SIG-M5 treated with dmso at 0.1 percent for 504 hours (cell line): Measurements from ENCODE around the gene TMX3.
A peak's percentile ranks its signal among the peaks of the same experiment; 100 is the strongest.

Experiments used
- DNase-seq: peaks from one replicate; lab custom pipeline; 2025; ENCODE audit not compliant: unreplicated experiment; lab: John Stamatoyannopoulos, UW

TMX3 gene

GRCh38 chr18:68714712-68715496 lies at the start of gene TMX3:
Gene TMX3, minus strand, starts transcription at chr18:68715108. Its CDS starts 127 bp downstream, at chr18:68714981.
- peak; percentile 90 for DNase-seq

- no peak for DNase-seq
Observed at GRCh38 chr18:68764016-68764415, 49.1 kb upstream of the TMX3 start.

GRCh38 chr18:68763083-68763482 lies 48.2 kb upstream of the TMX3 start:
- no peak for DNase-seq

- DNase-seq, result no peak
Observed at GRCh38 chr18:68759308-68759707, 44.4 kb upstream of the TMX3 start.

- no peak for DNase-seq
Observed at GRCh38 chr18:68757126-68757525, 42.2 kb upstream of the TMX3 start.

- no peak for DNase-seq
Observed at GRCh38 chr18:68742206-68742605, 27.3 kb upstream of the TMX3 start.

- DNase-seq, result no peak
Observed at GRCh38 chr18:68740966-68741365, 26.1 kb upstream of the TMX3 start.

DNA sequence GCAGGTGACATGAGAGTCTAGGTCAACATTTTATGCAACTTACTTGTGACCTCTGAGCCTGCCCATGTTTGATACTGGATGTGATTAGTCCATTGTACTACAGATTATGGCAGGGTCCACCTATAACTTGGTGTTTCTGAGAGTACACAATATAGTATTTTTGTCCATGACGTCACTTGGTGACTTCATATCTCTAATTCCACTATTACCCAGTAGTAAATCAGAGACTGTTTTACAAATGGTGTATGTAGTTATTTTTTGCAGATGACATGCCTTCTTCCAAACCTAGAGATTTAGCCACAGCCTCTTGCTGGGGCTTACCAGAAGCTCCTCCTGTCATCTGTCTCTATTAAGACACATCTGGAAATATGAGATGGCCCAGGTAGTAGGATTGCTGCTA lies 24.6 kb upstream of the TMX3 start:
- no peak for DNase-seq

DNA sequence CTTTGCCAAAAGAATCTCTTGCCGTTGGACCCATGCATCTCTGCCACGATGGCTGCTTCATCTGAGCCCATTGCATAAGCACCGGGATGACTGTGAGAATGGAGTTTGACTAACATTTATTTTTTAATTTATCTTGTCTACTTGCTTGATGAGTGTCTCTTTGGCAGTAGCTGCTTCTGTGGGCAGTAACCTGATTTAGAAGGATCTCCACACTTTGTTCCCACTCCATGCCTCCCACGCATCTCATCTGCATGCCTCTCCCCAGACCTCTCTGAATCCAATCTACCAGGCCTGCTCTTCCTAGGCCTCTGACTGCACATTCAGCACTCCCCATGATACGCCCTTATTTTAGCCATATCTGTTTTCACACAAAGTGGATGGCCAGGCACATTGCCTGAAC lies 23.7 kb upstream of the TMX3 start:
- no peak for DNase-seq

DNA sequence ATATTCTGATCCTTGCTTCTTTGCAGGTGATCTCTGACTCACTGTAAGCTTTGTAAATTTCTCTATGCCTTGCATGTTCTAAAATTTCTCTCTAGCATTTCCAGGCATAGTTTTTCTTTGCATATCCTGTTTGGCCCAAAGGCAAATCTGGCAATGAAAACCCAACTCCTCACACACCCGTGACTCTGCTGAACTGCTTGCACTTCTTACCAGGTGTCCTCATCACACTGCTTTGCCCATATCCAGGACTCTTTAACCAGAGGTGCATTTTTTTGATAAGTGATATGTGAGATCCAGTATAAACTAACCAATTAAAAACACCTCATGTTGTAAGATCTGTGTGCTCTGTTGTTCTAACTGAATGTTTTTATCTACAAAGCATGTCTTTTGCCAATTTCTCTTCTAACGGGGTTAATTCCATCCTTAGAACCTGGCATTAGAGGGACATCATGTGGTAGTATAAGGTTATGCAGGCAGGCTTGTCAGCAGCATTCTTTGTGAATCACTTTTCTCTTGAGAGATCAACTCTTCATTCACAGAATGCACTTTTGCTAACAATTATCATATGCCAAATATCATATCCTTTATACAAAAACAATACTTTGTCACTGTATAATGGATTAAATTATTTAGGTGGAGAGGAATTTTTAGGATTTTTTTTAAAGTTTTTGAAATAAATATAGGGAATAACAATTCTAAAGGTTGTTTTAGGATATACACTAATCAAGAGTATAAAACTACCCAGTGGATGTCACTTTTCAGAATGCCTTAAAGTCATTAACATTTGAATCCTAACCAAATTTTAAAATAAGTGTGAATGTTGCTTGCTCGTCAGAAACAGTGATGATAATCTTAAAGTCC lies 20.8 kb upstream of the TMX3 start:
- DNase-seq, result peak; percentile 45

- DNase-seq, result no peak
Observed at GRCh38 chr18:68734308-68734707, 19.4 kb upstream of the TMX3 start.

DNA sequence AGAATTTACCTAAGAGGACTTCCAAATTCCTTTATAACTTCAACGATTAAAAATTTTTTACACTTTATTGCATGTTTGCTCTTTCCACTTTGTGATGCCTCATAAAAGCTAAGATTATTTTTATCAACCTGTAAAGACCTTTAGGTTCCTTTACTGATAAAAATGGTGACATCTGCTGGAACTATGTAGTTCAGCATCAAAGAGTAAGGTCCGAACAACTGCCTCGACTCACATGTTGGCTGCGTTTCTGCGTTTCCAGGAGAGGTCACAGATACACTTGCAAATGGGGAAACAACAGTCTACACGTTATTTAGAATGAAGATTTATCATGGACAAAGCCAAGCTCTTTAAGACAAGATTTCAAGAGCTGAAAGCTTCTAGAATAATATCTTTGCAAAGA lies 18.8 kb upstream of the TMX3 start:
- DNase-seq, result no peak

DNA sequence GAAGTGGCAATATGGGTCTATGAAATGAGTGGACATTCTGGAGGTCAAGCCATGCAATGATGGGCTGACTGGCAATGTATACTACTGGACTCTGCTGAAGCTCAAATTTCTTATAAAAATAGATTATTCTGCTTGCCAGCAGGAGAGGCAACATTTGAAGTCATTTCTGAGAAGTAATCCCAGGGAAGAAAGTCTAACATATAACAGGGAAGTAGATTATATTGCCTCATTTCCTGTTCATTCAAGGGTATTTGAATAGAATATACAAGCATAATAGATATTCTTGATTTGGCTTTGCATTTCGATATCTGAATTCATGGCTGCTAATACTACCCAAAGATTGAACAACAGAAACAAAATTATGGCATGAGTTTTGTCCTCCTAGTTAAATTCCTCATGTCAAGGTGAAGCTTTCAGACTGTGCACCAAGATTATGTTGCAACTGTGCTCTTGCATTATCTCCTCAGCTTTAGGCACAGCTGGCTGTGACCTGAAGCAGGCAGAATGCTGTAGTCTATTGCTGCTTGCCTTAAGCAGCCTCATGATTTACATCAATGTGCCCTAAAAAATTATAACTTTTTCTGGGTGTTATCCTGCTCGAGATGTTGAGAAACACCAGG lies 13.3 kb upstream of the TMX3 start:
- DNase-seq, result peak; percentile 46

GRCh38 chr18:68727506-68727905 lies 12.6 kb upstream of the TMX3 start:
- DNase-seq, result no peak

GRCh38 chr18:68725346-68725745 lies 10.4 kb upstream of the TMX3 start:
- DNase-seq, result no peak

DNA sequence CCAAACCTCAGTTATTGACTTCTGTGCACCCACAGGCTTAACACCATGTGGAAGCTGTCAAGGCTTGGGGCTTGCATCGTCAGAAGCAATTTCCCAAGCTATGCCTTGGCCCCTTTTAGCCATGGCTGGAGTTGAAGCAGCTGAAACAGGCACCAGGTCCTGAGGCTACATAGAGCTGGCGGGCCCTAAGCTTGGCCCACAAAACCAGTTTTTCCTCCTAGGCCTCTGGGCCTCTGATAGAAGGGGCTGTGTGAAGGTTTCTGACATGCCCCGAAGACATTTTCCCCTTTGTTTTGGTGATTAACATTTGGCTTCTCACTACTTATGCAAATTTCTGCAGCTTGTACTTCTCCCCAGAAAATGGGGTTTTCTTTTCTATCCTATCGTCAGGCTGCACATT lies 9.1 kb upstream of the TMX3 start:
- no peak for DNase-seq

- DNase-seq, result no peak
Observed at GRCh38 chr18:68723539-68723938, 8.6 kb upstream of the TMX3 start.

GRCh38 chr18:68722821-68723220 lies 7.9 kb upstream of the TMX3 start:
- DNase-seq, result peak; percentile 10

DNA sequence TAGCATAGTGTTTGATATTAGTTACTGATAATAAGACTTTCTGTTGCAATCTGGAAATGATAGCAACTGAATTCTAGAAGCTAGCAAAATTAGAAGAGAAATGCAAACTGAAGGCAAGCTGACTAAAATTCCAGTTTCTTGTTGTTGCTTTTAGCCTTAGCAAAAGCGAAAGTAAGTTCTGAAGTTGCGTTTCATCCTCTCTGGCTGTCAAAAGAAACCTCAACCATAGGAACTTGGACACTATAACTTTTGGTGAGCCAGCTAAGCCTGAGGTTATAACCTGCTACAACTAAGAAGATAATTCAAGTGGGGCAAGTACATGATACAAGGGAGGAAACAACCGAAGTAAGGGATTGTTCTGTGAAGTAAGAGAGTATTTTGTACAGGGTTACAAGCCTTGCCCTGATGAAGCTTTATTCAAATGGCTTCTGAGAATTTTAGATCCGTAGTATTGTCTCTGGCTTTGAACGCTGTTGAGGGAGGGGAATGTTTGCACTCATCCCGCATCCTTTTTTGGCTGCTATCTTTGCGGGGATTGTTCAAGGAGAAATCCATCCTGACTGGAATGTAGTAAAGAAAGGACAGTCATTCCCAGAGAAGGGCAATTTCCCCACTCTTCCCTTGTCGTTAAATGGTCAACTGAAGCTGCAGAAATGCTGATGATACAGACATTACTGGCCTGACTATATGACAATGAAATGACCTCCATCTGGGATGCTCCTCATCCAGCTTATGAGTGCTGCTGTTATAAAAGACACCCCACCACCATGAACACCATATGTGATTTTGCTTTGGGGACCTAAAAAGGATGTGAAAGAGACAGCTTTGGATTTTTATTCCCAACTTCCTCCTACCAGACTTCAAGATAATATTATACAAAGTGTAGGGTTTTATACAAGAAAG lies 7.0 kb upstream of the TMX3 start:
- peak; percentile 14 for DNase-seq

GRCh38 chr18:68714366-68714711 lies 569 bp downstream of the TMX3 start:
- DNase-seq, result no peak

- DNase-seq, result no peak
Observed at GRCh38 chr18:68713796-68714195, 1.1 kb downstream of the TMX3 start.
